Activated naive CD4-positive, alpha-beta T cell treated with anti-CD3 and anti-CD28 coated beads, Interleukin-2, amount 10 ng/mL, durations not matched to agents 5 hours and 36 hours (primary cell): ENCODE data around the gene GBGT1. TPM values are rescaled to one million over a fixed set of nuclear protein-coding genes. Genes with fewer than 3 reads are reported as not detected.

Experiments
- total RNA-seq, 2 experiments: library from RNA; stranded (reverse); gene quantifications; one replicate each; pipeline ENCODE4 v1.2.3, GENCODE V29; 2021

Gene GBGT1
- total RNA-seq, result 1 to 10 TPM; 4.7 to 5.1 TPM

DNA sequence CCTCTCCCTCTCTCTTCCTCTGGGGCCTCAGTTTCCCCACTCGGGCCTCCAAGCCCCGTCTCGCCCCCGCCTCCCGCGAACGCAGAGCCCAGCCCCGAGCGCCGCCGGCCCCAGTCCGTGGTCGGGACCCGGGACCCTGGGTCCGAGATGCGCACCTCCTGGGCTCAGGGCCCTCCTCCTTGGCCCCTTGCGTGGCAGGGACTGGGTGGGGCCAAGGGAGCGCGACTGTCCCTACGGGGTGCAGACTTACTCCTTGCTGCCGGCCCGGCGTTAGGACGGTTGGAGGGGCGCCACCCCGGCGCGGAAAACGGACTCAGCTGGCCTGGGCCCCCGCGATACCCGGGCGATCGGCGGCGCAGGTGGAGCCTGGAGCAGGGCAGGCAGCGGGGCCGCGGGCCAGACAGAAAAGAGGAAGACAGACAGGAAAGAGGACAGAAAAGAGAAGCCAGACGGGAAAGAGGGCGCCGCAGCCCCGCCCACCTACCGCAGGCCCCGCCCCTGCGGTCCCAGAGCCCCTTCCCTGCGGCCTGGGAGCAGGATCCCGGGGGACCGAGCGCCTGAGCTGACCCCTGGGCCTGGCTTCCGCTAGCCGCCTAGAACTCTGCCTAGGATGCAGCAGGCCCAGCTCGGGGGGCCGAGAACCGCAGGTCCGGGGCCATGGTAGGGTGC is at the start of gene GBGT1:
GBGT1 (minus strand) TSS at position 411 of the 669 bp plus-strand sequence. CDS start 1,502 bp downstream, outside the sequence.

DNA sequence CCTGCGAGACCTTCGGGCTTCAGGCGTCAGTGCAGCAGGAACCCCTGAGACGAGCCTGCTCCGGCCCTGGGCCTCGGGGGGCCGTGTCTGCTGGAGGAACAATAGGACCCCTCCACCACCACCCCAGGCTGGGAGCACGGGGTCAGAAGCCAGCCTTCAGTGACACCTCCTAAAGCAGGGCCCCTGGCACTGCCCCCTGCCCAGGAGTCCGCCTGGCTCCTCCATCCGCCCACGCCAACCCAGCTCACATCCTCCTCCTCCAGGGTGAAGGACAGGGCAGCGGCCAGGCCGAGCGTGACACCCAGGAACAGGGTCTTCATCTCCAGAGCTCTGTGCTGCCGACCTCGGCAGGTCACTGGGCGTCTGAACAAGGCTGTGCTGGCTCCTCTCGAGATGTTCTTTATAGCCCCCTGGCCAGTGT is 45.2 kb upstream of the GBGT1 start, which contains the start of gene OBP2B:
OBP2B (minus strand) TSS at position 371 of the 421 bp plus-strand sequence; CDS start at position 320, 51 bp downstream.

DNA sequence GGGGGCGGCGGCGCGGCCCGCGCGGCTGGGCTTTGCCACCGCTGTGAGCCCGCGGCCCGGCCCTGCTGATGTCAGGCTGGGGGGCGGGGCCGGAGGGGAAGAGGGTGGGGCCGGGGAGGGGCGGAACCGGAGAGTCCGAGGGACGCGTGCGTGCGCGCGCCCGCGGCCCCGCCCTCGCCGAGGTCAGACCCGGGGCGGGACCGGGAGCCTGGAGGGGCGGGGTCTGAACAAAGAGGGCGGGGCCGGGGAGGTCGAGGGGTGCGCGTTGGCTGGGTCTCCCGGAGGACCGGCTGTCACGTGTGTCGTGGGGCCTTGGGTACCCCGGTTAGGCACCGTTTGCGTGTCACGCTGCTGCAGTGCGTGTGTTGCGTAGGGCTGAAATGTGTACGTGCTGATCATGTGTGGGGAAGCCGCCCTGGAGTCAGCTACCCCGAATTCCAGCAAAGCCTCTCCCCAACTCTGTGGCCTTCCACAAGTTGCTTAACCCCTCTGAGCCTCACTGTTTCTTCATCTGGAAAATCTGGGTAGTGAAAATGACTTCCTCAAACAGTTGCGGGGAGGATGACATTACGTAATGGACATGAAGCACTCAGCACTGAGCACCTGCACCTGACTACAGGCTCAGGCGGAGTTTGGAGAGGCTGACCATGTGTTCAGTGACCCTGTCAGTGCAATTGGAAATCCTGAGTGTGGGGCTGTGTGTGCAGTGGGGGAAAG is 42.4 kb downstream of the GBGT1 start, which contains the start of gene RALGDS:
RALGDS (minus strand) TSS at position 43 of the 717 bp plus-strand sequence. CDS start 86 bp downstream, outside the sequence.

Other genes starting within 250 kb of the GBGT1 start
- gene TSC1, start 219.3 kb downstream of the GBGT1 start, total RNA-seq, result 10 to 100 TPM; 37.4 to 39.1 TPM
- not detected for gene GFI1B, start 185.2 kb downstream of the GBGT1 start, total RNA-seq
- 10 to 100 TPM; 66.6 to 67.5 TPM for gene GTF3C5, start 132.9 kb downstream of the GBGT1 start, total RNA-seq
- gene CEL, start 101.9 kb downstream of the GBGT1 start, total RNA-seq, result 1 to 10 TPM; 2.2 to 2.6 TPM
- gene RALGDS, start 42.7 kb downstream of the GBGT1 start, total RNA-seq, result 10 to 100 TPM; 82.4 to 83.8 TPM
- gene OBP2B, start 45.3 kb upstream of the GBGT1 start, total RNA-seq, result not detected
- under 1 TPM; 0.22 to 0.50 TPM for gene ABO, start 111.3 kb upstream of the GBGT1 start, total RNA-seq
- 10 to 100 TPM; 17.0 to 17.9 TPM for gene SURF6, start 172.3 kb upstream of the GBGT1 start, total RNA-seq
- 10 to 100 TPM; 22.9 to 23.1 TPM for gene MED22, start 184.2 kb upstream of the GBGT1 start, total RNA-seq
- 1,000 to 10,000 TPM; 2,499 to 2,534 TPM for gene RPL7A, start 184.3 kb upstream of the GBGT1 start, total RNA-seq
- gene SURF1, start 192.6 kb upstream of the GBGT1 start, total RNA-seq, result 10 to 100 TPM; 38.3 to 40.0 TPM
- gene SURF2, start 192.6 kb upstream of the GBGT1 start, total RNA-seq, result 10 to 100 TPM; 15.1 to 16.5 TPM
- gene SURF4, start 212.1 kb upstream of the GBGT1 start, total RNA-seq, result 100 to 1,000 TPM; 127 to 138 TPM
- gene STKLD1, start 212.5 kb upstream of the GBGT1 start, total RNA-seq, result 1 to 10 TPM; 1.0 to 1.1 TPM